ENCODE data around the gene IL32. TPM values are rescaled to one million over a fixed set of nuclear protein-coding genes. Genes with fewer than 3 reads are reported as not detected.
"Not testable (repeated sequence)": the region's sequence is repeated elsewhere in the genome, so short reads cannot be mapped to it uniquely, and the experiment has no call there.

The IL32 gene
- polyA plus RNA-seq, 4 donors: 127 to 1,061 (median 507) TPM

GRCh38 chr16:3051494-3051893 is 13.9 kb upstream of the IL32 start:
- Histone ChIP-seq H3K9me3 (ENCODE audit: control insufficient read depth in 2 of 2, insufficient read depth in 1 of 2, low read depth in 1 of 2, low read length in 1 of 2) (no peaks in the 10 kb centered on the region), H3K4me1 (ENCODE audit: control insufficient read depth in 3 of 3, insufficient read depth in 2 of 3, low read depth in 1 of 3, low read length in 2 of 3) (no peaks in the 10 kb centered on the region), H3K4me3 (ENCODE audit: low read depth in 1 of 3, low read length in 3 of 3) (no peak overlapping the region), H3K27ac (ENCODE audit: low read depth in 1 of 3, low read length in 2 of 3) (no peak overlapping the region), H3K36me3 (ENCODE audit: control insufficient read depth in 3 of 3, insufficient read depth in 2 of 3, low read depth in 1 of 3, low read length in 3 of 3) (peaks cover 0 to 11% (median 0%) of the 10 kb centered on the region in 3 donors), H3K27me3 (ENCODE audit: control insufficient read depth in 3 of 3, insufficient read depth in 3 of 3, low read length in 3 of 3) (peaks cover 0 to 51% (median 3%) of the 10 kb centered on the region in 3 donors)
- DNase-seq (no peak), FAIRE-seq (no peak)
- 50 to 79% (median 53%) methylated on average over 9 of the region's 9 CpGs for WGBS, 3 donors

- FAIRE-seq; H3K4me1 ChIP-seq (ENCODE audit: control insufficient read depth in 3 of 3, insufficient read depth in 2 of 3, low read depth in 1 of 3, low read length in 2 of 3): not testable (repeated sequence)
Observed at GRCh38 chr16:3052571-3053329, 12.7 kb upstream of the IL32 start.

GRCh38 chr16:3053330-3053710 is 12.1 kb upstream of the IL32 start:
- H3K9me3 ChIP-seq (ENCODE audit: control insufficient read depth in 2 of 2, insufficient read depth in 1 of 2, low read depth in 1 of 2, low read length in 1 of 2); FAIRE-seq; H3K4me1 ChIP-seq (ENCODE audit: control insufficient read depth in 3 of 3, insufficient read depth in 2 of 3, low read depth in 1 of 3, low read length in 2 of 3); DNase-seq; H3K4me3 ChIP-seq (ENCODE audit: low read depth in 1 of 3, low read length in 3 of 3); H3K27ac ChIP-seq (ENCODE audit: low read depth in 1 of 3, low read length in 2 of 3): not testable (repeated sequence)
- 83 to 87% (median 85%) methylated on average over 8 to 13 of the region's 13 CpGs for WGBS, 3 donors
- H3K27me3 ChIP-seq (ENCODE audit: control insufficient read depth in 3 of 3, insufficient read depth in 3 of 3, low read length in 3 of 3): peaks cover 0 to 33% (median 0%) of the 10 kb centered on the region in 3 donors
- peaks cover 0 to 14% (median 0%) of the 10 kb centered on the region in 3 donors for H3K36me3 ChIP-seq (ENCODE audit: control insufficient read depth in 3 of 3, insufficient read depth in 2 of 3, low read depth in 1 of 3, low read length in 3 of 3)

More at GRCh38 chr16:3052571-3053329, 12.7 kb upstream of the IL32 start:
- not testable (repeated sequence) for H3K4me3 ChIP-seq (ENCODE audit: low read depth in 1 of 3, low read length in 3 of 3); DNase-seq; H3K9me3 ChIP-seq (ENCODE audit: control insufficient read depth in 2 of 2, insufficient read depth in 1 of 2, low read depth in 1 of 2, low read length in 1 of 2); H3K27ac ChIP-seq (ENCODE audit: low read depth in 1 of 3, low read length in 2 of 3)
- Histone ChIP-seq H3K27me3 (ENCODE audit: control insufficient read depth in 3 of 3, insufficient read depth in 3 of 3, low read length in 3 of 3) (peaks cover 0 to 39% (median 0%) of the 10 kb centered on the region in 3 donors), H3K36me3 (ENCODE audit: control insufficient read depth in 3 of 3, insufficient read depth in 2 of 3, low read depth in 1 of 3, low read length in 3 of 3) (peaks cover 0 to 14% (median 0%) of the 10 kb centered on the region in 3 donors)
- 72 to 86% (median 82%) methylated on average over 9 to 11 of the region's 12 CpGs for WGBS, 3 donors

GRCh38 chr16:3054965-3055733 is 10.3 kb upstream of the IL32 start:
- no peak for DNase-seq

GRCh38 chr16:3055734-3056115 is 9.7 kb upstream of the IL32 start:
- H3K27me3 ChIP-seq (ENCODE audit: control insufficient read depth in 3 of 3, insufficient read depth in 3 of 3, low read length in 3 of 3): not testable (repeated sequence)
- WGBS, 3 donors: 61 to 73% (median 73%) methylated on average over 9 of the region's 9 CpGs

More at GRCh38 chr16:3054965-3055733, 10.3 kb upstream of the IL32 start:
- no peaks in the 10 kb centered on the region for H3K9me3 ChIP-seq (ENCODE audit: control insufficient read depth in 2 of 2, insufficient read depth in 1 of 2, low read depth in 1 of 2, low read length in 1 of 2)
- no peak overlapping the region for H3K4me3 ChIP-seq (ENCODE audit: low read depth in 1 of 3, low read length in 3 of 3)
- H3K4me1 ChIP-seq (ENCODE audit: control insufficient read depth in 3 of 3, insufficient read depth in 2 of 3, low read depth in 1 of 3, low read length in 2 of 3): peaks cover 4 to 11% (median 4%) of the 10 kb centered on the region in 3 donors
- H3K27me3 ChIP-seq (ENCODE audit: control insufficient read depth in 3 of 3, insufficient read depth in 3 of 3, low read length in 3 of 3): peaks cover 0 to 15% (median 0%) of the 10 kb centered on the region in 3 donors
- 72 to 82% (median 76%) methylated on average over 17 of the region's 17 CpGs for WGBS, 3 donors
- peak overlapping the region in 1 of 3 donors; percentile 3 for H3K27ac ChIP-seq (ENCODE audit: low read depth in 1 of 3, low read length in 2 of 3)
- H3K36me3 ChIP-seq (ENCODE audit: control insufficient read depth in 3 of 3, insufficient read depth in 2 of 3, low read depth in 1 of 3, low read length in 3 of 3): peaks cover 0 to 14% (median 0%) of the 10 kb centered on the region in 3 donors
- FAIRE-seq: no peak

GRCh38 chr16:3056336-3057180 is 8.9 kb upstream of the IL32 start:
- peaks cover 4 to 13% (median 4%) of the 10 kb centered on the region in 3 donors for H3K4me1 ChIP-seq (ENCODE audit: control insufficient read depth in 3 of 3, insufficient read depth in 2 of 3, low read depth in 1 of 3, low read length in 2 of 3)
- WGBS, 3 donors: 79 to 90% (median 89%) methylated on average over 17 to 19 of the region's 19 CpGs
- FAIRE-seq (no peak), DNase-seq (no peak)
- H3K4me3 ChIP-seq (ENCODE audit: low read depth in 1 of 3, low read length in 3 of 3): no peak overlapping the region
- H3K9me3 ChIP-seq (ENCODE audit: control insufficient read depth in 2 of 2, insufficient read depth in 1 of 2, low read depth in 1 of 2, low read length in 1 of 2): no peaks in the 10 kb centered on the region
- peaks cover 0 to under 1% (median 0%) of the 10 kb centered on the region in 3 donors for H3K27me3 ChIP-seq (ENCODE audit: control insufficient read depth in 3 of 3, insufficient read depth in 3 of 3, low read length in 3 of 3)
- H3K36me3 ChIP-seq (ENCODE audit: control insufficient read depth in 3 of 3, insufficient read depth in 2 of 3, low read depth in 1 of 3, low read length in 3 of 3): peaks cover 0 to 14% (median 0%) of the 10 kb centered on the region in 3 donors
- H3K27ac ChIP-seq (ENCODE audit: low read depth in 1 of 3, low read length in 2 of 3): no peak overlapping the region

More at GRCh38 chr16:3055734-3056115, 9.7 kb upstream of the IL32 start:
- not testable (repeated sequence) for H3K4me3 ChIP-seq (ENCODE audit: low read depth in 1 of 3, low read length in 3 of 3); DNase-seq; FAIRE-seq; H3K27ac ChIP-seq (ENCODE audit: low read depth in 1 of 3, low read length in 2 of 3); H3K9me3 ChIP-seq (ENCODE audit: control insufficient read depth in 2 of 2, insufficient read depth in 1 of 2, low read depth in 1 of 2, low read length in 1 of 2)
- peaks cover 4 to 13% (median 4%) of the 10 kb centered on the region in 3 donors for H3K4me1 ChIP-seq (ENCODE audit: control insufficient read depth in 3 of 3, insufficient read depth in 2 of 3, low read depth in 1 of 3, low read length in 2 of 3)
- peaks cover 0 to 14% (median 0%) of the 10 kb centered on the region in 3 donors for H3K36me3 ChIP-seq (ENCODE audit: control insufficient read depth in 3 of 3, insufficient read depth in 2 of 3, low read depth in 1 of 3, low read length in 3 of 3)

GRCh38 chr16:3057181-3058138 is 8.0 kb upstream of the IL32 start:
- H3K27me3 ChIP-seq (ENCODE audit: control insufficient read depth in 3 of 3, insufficient read depth in 3 of 3, low read length in 3 of 3): no peaks in the 10 kb centered on the region
- no peak for FAIRE-seq
- WGBS, 3 donors: 83 to 88% (median 88%) methylated on average over 20 to 22 of the region's 22 CpGs
- DNase-seq: no peak
- H3K4me3 ChIP-seq (ENCODE audit: low read depth in 1 of 3, low read length in 3 of 3): peak overlapping the region in 2 of 3 donors; percentile 90 to 94
- H3K27ac ChIP-seq (ENCODE audit: low read depth in 1 of 3, low read length in 2 of 3): no peak overlapping the region
- H3K9me3 ChIP-seq (ENCODE audit: control insufficient read depth in 2 of 2, insufficient read depth in 1 of 2, low read depth in 1 of 2, low read length in 1 of 2): no peaks in the 10 kb centered on the region
- H3K4me1 ChIP-seq (ENCODE audit: control insufficient read depth in 3 of 3, insufficient read depth in 2 of 3, low read depth in 1 of 3, low read length in 2 of 3): peaks cover 4 to 13% (median 4%) of the 10 kb centered on the region in 3 donors
- peaks cover 0 to 14% (median 0%) of the 10 kb centered on the region in 3 donors for H3K36me3 ChIP-seq (ENCODE audit: control insufficient read depth in 3 of 3, insufficient read depth in 2 of 3, low read depth in 1 of 3, low read length in 3 of 3)
